ENCODE measurements around the gene CDK5RAP3.

CDK5RAP3 gene

GRCh38 chr17:48002916-48003416 lies 32.1 kb downstream of the CDK5RAP3 start:
- Histone ChIP-seq H3K27ac (replicated peaks) (peak overlapping the region; percentile 75), H3K27me3 (ENCODE audit: insufficient read depth, poor library complexity, severe bottlenecking) (no peaks in the 10 kb centered on the region), H3K4me3 (replicated peaks; ENCODE audit: insufficient read depth, low read length) (no peak overlapping the region)
- no peak for DNase-seq (ENCODE audit: low read depth in 1 of 2, low spot score in 1 of 2)
- TF ChIP-seq POLR2AphosphoS5 (IDR thresholded peaks at IDR 0.05; ENCODE audit: low read depth) (no peak), SPI1 (IDR thresholded peaks at IDR 0.05; ENCODE audit: borderline replicate concordance, low read depth) (no peak), GABPA (IDR thresholded peaks at IDR 0.05; ENCODE audit: low read depth) (no peak), CTCF (IDR thresholded peaks at IDR 0.05; ENCODE audit: insufficient read depth, low read length) (no peak), REST (IDR thresholded peaks at IDR 0.05; ENCODE audit: insufficient replicate concordance, low read depth) (no peak)

GRCh38 chr17:48003417-48004151 lies 32.7 kb downstream of the CDK5RAP3 start:
- Histone ChIP-seq H3K27ac (replicated peaks) (peak overlapping the region; percentile 75; the same call in 1 of the 2 replicates), H3K27me3 (ENCODE audit: insufficient read depth, poor library complexity, severe bottlenecking) (no peaks in the 10 kb centered on the region), H3K4me3 (replicated peaks; ENCODE audit: insufficient read depth, low read length) (no peak overlapping the region)
- TF ChIP-seq GABPA (IDR thresholded peaks at IDR 0.05; ENCODE audit: low read depth) (no peak), SPI1 (IDR thresholded peaks at IDR 0.05; ENCODE audit: borderline replicate concordance, low read depth) (no peak), REST (IDR thresholded peaks at IDR 0.05; ENCODE audit: insufficient replicate concordance, low read depth) (no peak), POLR2AphosphoS5 (IDR thresholded peaks at IDR 0.05; ENCODE audit: low read depth) (no peak), CTCF (IDR thresholded peaks at IDR 0.05; ENCODE audit: insufficient read depth, low read length) (no peak)
- DNase-seq (ENCODE audit: low read depth in 1 of 2, low spot score in 1 of 2): no peak

GRCh38 chr17:48004983-48005382 lies 34.1 kb downstream of the CDK5RAP3 start:
- H3K27ac ChIP-seq (replicated peaks): no peak overlapping the region
- DNase-seq (ENCODE audit: low read depth in 1 of 2, low spot score in 1 of 2): no peak
- no peaks in the 10 kb centered on the region for H3K27me3 ChIP-seq (ENCODE audit: insufficient read depth, poor library complexity, severe bottlenecking)
- H3K4me3 ChIP-seq (replicated peaks; ENCODE audit: insufficient read depth, low read length): no peak overlapping the region
- TF ChIP-seq SPI1 (IDR thresholded peaks at IDR 0.05; ENCODE audit: borderline replicate concordance, low read depth): no peak
- TF ChIP-seq POLR2AphosphoS5 (IDR thresholded peaks at IDR 0.05; ENCODE audit: low read depth): no peak
- TF ChIP-seq REST (IDR thresholded peaks at IDR 0.05; ENCODE audit: insufficient replicate concordance, low read depth): no peak
- no peak for TF ChIP-seq GABPA (IDR thresholded peaks at IDR 0.05; ENCODE audit: low read depth)
- TF ChIP-seq CTCF (IDR thresholded peaks at IDR 0.05; ENCODE audit: insufficient read depth, low read length): no peak

Measured in HL-60 (cell line).